Subcutaneous adipose tissue (tissue), 4 donors: Measurements from ENCODE around the gene CEP85L. TPM values are rescaled to one million over a fixed set of nuclear protein-coding genes. Genes with fewer than 3 reads are reported as not detected.

Experiments used
- CTCF ChIP-seq: fragments of 450-650 bp; IDR thresholded peaks from one replicate; pipeline ENCODE4 v1.5.1; 2016; ENCODE audit warnings: low read depth, mild to moderate bottlenecking, control low read depth, antibody characterized with exemption, moderate library complexity
- total RNA-seq, 4 donors: library from RNA; depleted of rRNA; stranded (reverse); fragments of >200 nt; gene quantifications; one replicate each; pipeline ENCODE4 v1.1.0, GENCODE V29; 2016

CEP85L gene
- total RNA-seq, 4 donors from 2014 or later: 12.2 to 17.6 (median 16.4) TPM

- no peak for TF ChIP-seq CTCF
These were observed 103.3 kb downstream of the CEP85L start, which contains the start of gene PLN for GRCh38 chr6:118548136-118548535. Gene PLN (plus strand): TSS chr6:118548296. CDS start chr6:118558922, 10,626 bp downstream.

- TF ChIP-seq CTCF: no peak
These were observed 104.5 kb downstream of the CEP85L start for GRCh38 chr6:118546880-118547218.

GRCh38 chr6:118546164-118546879, 105.1 kb downstream of the CEP85L start:
- TF ChIP-seq CTCF: no peak

GRCh38 chr6:118544105-118544504, 107.3 kb downstream of the CEP85L start:
- no peak for TF ChIP-seq CTCF

- no peak for TF ChIP-seq CTCF
These were observed 109.0 kb downstream of the CEP85L start for GRCh38 chr6:118542184-118542952.

GRCh38 chr6:118537574-118537973, 113.8 kb downstream of the CEP85L start:
- TF ChIP-seq CTCF: no peak

- TF ChIP-seq CTCF: no peak
These were observed 114.9 kb downstream of the CEP85L start for GRCh38 chr6:118536478-118536877.
